ENCODE results near the gene IFT122. TPM values are rescaled to one million over a fixed set of nuclear protein-coding genes. Genes with fewer than 3 reads are reported as not detected.

The IFT122 gene
- total RNA-seq, 3 donors from 2014 or later: 43.2 to 60.6 (median 45.8) TPM

- TF ChIP-seq CTCF (IDR thresholded peaks at IDR 0.05): no peak
- no peak for TF ChIP-seq POLR2A (IDR thresholded peaks at IDR 0.05)
- no peak for TF ChIP-seq POLR2AphosphoS5 (IDR thresholded peaks at IDR 0.05)
- intact Hi-C loops (cut with DNase I; ENCODE audit: low total_unique reads): no loop called here
- Histone ChIP-seq H3K27ac (no peak overlapping the region), H3K4me3 (no peak overlapping the region), H3K36me3 (no peaks in the 10 kb centered on the region), H3K9me3 (no peaks in the 10 kb centered on the region), H3K27me3 (no peaks in the 10 kb centered on the region), H3K4me1 (no peaks in the 10 kb centered on the region)
- DNase-seq (ENCODE audit: low spot score in 2 of 2): no peak
Measured at GRCh38 chr3:129567939-129568338, 127.9 kb downstream of the IFT122 start.

GRCh38 chr3:129569856-129570255 is 129.8 kb downstream of the IFT122 start:
- no peaks in the 10 kb centered on the region for H3K36me3 ChIP-seq
- H3K27ac ChIP-seq: no peak overlapping the region
- H3K9me3 ChIP-seq: no peaks in the 10 kb centered on the region
- H3K27me3 ChIP-seq: no peaks in the 10 kb centered on the region
- H3K4me3 ChIP-seq: no peak overlapping the region
- H3K4me1 ChIP-seq: no peaks in the 10 kb centered on the region
- TF ChIP-seq POLR2A (IDR thresholded peaks at IDR 0.05): no peak
- no peak for TF ChIP-seq CTCF (IDR thresholded peaks at IDR 0.05)
- TF ChIP-seq POLR2AphosphoS5 (IDR thresholded peaks at IDR 0.05): no peak
- intact Hi-C loops (cut with DNase I; ENCODE audit: low total_unique reads): no loop called here
- DNase-seq (ENCODE audit: low spot score in 2 of 2): no peak

Other genes starting within 250 kb of the IFT122 start
- 100 to 1,000 TPM in 2 of 3 donors, 10 to 100 TPM in 1; 82.6 to 121 (median 102) TPM for gene COPG1, start 190.6 kb upstream of the IFT122 start, total RNA-seq
- gene HMCES, start 161.4 kb upstream of the IFT122 start, total RNA-seq: 10 to 100 TPM; 32.3 to 40.5 (median 32.8) TPM
- 1 to 10 TPM in 2 of 3 donors, under 1 TPM in 1; 0.32 to 1.3 (median 1.0) TPM for gene EFCAB12, start 11.6 kb upstream of the IFT122 start, total RNA-seq
- gene MBD4, start 276 bp upstream of the IFT122 start, total RNA-seq: 10 to 100 TPM; 29.8 to 41.6 (median 37.7) TPM
- gene RHO, start 88.4 kb downstream of the IFT122 start, total RNA-seq: under 1 TPM in 1 of 3 donors, not detected in 2; 0.15 TPM
- gene H1-8, start 103.0 kb downstream of the IFT122 start, total RNA-seq: not detected
- 100 to 1,000 TPM in 2 of 3 donors, 10 to 100 TPM in 1; 53.6 to 187 (median 118) TPM for gene PLXND1, start 166.5 kb downstream of the IFT122 start, total RNA-seq